GM08714 (cell line): Measurements from ENCODE around the gene SCUBE1.
A peak's percentile ranks its signal among the peaks of the same experiment; 100 is the strongest.

Experiments
- H3K4me3 ChIP-seq: fragments of 200-500 bp; sonication (Bioruptor generic); 2 replicates; pipeline ENCODE4 v1.5.1; 2014; ENCODE audit warnings: mild to moderate bottlenecking, low read length, inconsistent platforms
- ZNF274 ChIP-seq: IDR thresholded peaks from 2 replicates; pipeline ENCODE4 v1.6.1; 2012; ENCODE audit warnings: mild to moderate bottlenecking, low read depth, low read length

SCUBE1 gene

GRCh38 chr22:43163241-43163795 lies 179.9 kb downstream of the SCUBE1 start:
- no peak overlapping the region for H3K4me3 ChIP-seq
- no peak for TF ChIP-seq ZNF274

GRCh38 chr22:43162412-43163150 lies 180.6 kb downstream of the SCUBE1 start:
- no peak for TF ChIP-seq ZNF274
- H3K4me3 ChIP-seq, result no peak overlapping the region

GRCh38 chr22:43160497-43161126 lies 182.6 kb downstream of the SCUBE1 start:
- H3K4me3 ChIP-seq, result no peak overlapping the region
- TF ChIP-seq ZNF274, result no peak

GRCh38 chr22:43159484-43160178 lies 183.5 kb downstream of the SCUBE1 start:
- no peak for TF ChIP-seq ZNF274

DNA sequence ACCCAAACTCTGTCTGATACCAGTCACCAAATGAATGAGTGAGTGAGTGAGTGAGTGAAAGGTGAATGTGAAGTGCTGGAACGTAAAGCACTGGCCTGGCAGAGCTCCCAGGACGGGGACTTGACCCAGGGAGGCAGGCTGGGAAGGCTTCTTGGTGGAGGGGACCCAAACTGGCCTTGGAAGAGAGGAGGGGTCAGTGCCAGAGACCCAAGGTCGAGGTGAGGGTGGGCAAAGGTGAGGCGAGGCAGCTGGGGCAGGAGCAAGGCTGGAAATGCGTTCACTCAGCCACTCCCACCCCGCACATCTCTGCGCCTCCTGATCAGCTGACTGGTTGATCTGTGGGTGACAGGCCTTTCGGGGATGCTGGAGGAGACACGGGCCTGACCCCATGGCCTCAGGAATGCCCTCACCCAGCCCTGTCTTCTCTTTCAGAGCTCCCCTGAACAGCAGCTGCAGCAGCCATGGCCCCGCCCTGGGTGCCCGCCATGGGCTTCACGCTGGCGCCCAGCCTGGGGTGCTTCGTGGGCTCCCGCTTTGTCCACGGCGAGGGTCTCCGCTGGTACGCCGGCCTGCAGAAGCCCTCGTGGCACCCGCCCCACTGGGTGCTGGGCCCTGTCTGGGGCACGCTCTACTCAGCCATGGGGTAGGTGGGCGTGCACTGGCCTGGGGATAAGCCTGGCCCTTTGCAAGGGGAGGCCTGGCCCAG lies 184.2 kb downstream of the SCUBE1 start:
- H3K4me3 ChIP-seq, result no peak overlapping the region
- TF ChIP-seq ZNF274, result no peak

More at GRCh38 chr22:43159484-43160178, 183.5 kb downstream of the SCUBE1 start:
- no peak overlapping the region for H3K4me3 ChIP-seq

DNA sequence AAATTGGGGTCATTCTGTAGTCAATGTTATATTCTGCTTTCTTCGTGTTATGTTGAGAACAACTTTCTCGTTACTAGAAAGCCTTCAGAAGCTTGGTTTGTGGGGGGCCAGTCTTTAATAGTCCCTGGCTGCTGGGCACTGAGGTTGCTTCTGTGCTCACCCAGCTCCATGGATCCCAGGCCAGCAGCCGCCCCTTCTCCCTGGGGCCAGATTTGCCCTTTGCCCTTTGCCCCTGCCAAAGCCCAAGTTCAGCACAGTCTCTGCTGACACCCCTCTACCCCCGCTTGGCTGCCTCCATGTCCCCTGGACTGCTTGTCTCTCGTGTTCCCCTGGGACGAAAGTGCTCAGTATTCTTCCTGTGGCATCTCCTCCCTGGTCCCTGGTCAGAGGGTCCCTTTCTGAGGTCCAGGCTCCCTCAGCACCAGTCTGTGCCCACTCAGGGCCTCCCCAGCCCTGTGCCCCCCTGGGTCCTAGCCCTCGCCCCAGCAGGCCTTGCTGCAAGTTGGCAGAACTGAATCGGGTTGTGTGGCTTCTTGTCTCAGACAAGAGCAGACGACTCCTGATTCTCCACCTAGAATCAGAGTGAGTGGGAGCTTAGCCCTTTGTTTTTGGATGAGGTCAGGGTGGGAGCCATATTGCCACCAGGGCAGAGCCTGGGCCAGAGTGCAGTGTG lies 185.2 kb downstream of the SCUBE1 start:
- no peak overlapping the region for H3K4me3 ChIP-seq

GRCh38 chr22:43156413-43156812 lies 186.8 kb downstream of the SCUBE1 start:
- H3K4me3 ChIP-seq, result no peak overlapping the region
- TF ChIP-seq ZNF274, result no peak

More for the DNA sequence above, 185.2 kb downstream of the SCUBE1 start:
- TF ChIP-seq ZNF274, result no peak

DNA sequence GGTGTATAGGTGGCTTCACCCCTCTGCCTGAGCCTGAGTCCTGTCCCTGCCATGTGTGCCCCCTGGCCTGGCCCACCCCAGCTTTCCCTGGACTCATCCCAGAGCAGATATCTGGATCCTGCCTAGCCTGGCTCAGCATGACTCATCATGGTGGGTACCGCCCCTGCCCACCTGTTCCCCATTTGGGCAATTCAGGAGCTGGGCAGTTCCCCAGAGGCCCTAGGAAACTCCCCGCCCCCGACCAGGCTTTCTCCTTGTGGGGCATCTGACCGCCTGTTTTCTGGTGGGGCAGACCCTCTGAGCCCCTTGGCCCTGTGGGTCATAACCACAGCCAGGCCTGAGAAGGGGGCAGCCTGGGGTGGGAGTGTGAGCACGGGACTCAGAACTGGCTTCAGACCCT lies 187.4 kb downstream of the SCUBE1 start:
- no peak overlapping the region for H3K4me3 ChIP-seq
- no peak for TF ChIP-seq ZNF274

DNA sequence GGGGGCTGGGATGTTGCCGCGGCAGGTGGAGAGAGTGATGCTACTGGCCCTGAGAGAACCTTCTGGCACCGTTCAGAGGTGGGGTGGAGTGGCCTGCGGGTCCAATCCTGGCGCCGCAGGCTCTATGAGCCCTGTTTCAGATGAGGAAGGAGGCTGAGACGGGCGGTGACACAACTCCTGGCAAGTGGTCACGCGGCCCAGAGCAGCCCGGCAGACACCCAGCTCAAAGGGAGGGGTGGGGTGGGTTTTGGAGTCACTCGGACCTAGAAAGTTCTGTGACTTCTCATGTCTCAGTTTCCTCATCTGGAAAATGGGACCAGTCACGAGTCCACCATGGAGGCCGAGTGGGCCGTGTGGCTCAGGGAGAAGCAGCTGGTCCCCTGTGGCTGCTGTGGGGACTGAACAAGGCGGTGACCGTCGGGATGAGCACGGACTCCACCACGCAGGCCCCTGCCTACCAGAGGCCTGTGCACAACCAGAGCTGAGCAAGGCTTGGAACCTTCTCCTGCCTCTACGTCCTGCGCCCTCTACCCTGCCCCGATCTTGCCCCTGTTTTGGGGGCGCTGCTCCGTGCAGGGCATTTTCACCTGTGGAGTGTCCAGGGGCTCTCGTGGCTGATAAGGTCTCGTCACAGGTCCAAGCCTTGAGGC lies 188.2 kb downstream of the SCUBE1 start:
- TF ChIP-seq ZNF274, result no peak
- no peak overlapping the region for H3K4me3 ChIP-seq

- no peak overlapping the region for H3K4me3 ChIP-seq
- TF ChIP-seq ZNF274, result no peak
These were observed 189.3 kb downstream of the SCUBE1 start for GRCh38 chr22:43153899-43154298.

DNA sequence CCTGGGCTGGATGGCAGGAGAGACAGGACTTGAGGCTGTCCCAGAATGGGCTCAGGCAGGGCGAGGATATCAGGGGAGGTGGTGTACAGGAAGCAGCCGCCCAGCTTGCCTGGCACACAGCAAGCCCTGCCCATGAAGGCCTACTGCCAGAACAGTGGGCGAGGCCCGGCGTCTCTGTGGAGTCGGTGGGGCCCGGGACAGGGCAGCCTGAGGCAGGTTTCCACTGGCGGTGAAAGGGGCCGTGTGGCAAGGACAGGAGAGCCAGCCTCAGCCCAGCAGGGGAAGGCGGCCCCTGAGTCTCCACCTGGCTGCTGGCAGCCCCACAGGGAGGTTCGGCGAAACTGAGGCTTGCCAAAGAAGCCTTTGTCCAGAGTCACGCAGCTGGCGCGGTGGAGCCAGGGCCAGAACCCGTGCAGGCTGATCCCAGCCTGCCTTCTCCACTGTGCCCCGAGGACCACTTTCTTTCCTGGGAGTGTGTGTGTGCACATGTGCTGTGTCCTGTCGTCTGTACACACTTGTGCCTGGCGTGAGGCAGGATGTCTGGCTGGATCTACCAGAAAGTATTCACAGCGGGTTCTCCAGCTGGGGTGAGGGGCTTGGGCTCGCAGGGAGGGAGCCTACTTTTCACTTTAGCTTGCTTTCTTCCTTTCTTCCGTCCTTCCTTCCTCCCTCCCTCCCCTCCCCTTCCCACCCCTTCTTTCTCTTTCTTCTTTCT lies 190.7 kb downstream of the SCUBE1 start:
- no peak for TF ChIP-seq ZNF274

GRCh38 chr22:43152003-43152356 lies 191.2 kb downstream of the SCUBE1 start:
- no peak for TF ChIP-seq ZNF274
- H3K4me3 ChIP-seq, result peak overlapping the region; percentile 67; the same call in 1 of the 2 replicates

More for the DNA sequence above, 190.7 kb downstream of the SCUBE1 start:
- H3K4me3 ChIP-seq, result peak overlapping the region; percentile 67; the same call in 1 of the 2 replicates

GRCh38 chr22:43151251-43152002 lies 191.7 kb downstream of the SCUBE1 start, which contains the start of gene TSPO:
Gene TSPO (plus strand): TSS chr22:43151559. CDS start chr22:43159239, 7,680 bp downstream.
- H3K4me3 ChIP-seq, result peak within 1 kb of the TSS; percentile 67; the same call in 1 of the 2 replicates
- TF ChIP-seq ZNF274, result no peak
